GM21528 (cell line): ENCODE measurements around the gene PNPLA1.
"Not testable (repeated sequence)": the region's sequence is repeated elsewhere in the genome, so short reads cannot be mapped to it uniquely, and the experiment has no call there.

Experiments
- ATAC-seq: cut with Tn5 transposase; IDR thresholded peaks from one replicate; pipeline ENCODE4 v1.9.1; 2021; ENCODE audit warnings: mild to moderate bottlenecking, moderate library complexity; ENCODE audit not compliant: unreplicated experiment, low FRiP score

Gene PNPLA1

DNA sequence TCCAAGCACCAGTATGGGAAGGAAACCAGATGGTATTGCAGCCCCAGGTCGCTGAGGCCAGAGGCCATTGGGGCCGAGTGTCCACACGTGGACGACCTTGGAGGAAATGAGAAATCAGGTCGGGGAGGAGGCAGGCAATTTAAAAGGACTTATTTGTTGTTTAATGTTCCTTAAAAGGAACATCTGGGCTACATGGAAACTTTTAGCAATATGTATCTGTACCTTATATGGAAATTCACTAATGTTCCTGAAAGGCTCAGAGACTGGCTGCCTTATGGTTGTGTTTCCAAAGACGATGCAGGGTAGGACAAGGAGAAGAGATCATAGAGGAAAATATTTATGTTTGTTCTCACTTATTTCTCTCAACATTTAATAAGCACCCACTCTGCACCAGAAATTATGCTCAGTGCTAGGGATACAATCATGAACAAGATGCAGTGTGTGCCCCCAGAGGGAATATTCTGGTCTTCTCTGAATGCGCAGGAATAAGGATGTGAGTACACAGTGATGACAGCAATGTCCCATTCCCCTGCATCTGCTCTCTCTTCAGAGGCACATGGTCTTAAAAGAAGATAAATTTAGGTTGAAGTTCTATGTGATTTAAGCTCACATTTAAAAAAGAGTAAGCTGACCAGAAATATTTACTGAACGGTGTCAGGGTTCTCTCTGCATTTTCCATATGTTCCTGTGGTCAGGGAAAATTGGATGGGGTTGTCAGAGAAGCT lies 63.5 kb downstream of the PNPLA1 start:
- no peak for ATAC-seq

DNA sequence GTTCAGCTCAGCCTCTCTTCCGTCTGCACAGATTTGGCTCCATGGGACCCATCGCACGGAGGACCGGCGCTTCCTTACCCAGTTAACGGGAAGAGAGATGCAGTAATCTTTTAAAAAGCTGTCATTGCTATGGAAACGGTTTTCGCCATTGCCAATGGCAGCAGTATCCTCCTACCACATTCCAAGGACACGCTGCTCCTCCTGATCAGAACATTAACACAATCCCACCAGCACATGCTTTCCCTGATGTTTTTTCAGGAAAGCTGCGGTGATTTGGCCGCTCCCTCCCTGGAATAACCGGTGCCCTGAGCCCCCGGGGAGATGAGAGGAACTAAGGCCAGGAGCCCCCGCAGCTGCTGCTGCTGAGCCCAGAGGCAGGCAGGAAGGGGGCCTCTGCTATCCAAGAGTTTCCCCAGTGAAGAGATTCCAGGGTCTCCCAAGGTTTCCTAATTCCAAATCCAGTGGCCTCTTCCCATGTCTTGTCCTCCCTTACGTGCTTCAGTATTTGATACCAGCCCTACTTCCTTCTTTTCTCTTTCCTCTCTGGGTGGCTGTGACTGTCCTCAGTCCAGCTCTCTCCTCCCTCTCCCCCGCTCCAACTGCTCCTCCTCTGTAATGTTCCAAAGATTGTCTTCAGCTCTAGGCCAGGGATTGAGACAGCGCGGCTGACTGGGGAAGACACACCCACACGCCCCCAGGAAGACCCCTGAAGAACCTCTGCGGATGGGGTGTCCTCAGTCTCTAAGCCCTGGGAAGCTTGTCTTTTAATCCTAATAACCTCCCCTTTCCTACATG lies 64.3 kb downstream of the PNPLA1 start:
- ATAC-seq, result no peak

GRCh38 chr6:36334832-36335459 lies 65.1 kb downstream of the PNPLA1 start:
- no peak for ATAC-seq

DNA sequence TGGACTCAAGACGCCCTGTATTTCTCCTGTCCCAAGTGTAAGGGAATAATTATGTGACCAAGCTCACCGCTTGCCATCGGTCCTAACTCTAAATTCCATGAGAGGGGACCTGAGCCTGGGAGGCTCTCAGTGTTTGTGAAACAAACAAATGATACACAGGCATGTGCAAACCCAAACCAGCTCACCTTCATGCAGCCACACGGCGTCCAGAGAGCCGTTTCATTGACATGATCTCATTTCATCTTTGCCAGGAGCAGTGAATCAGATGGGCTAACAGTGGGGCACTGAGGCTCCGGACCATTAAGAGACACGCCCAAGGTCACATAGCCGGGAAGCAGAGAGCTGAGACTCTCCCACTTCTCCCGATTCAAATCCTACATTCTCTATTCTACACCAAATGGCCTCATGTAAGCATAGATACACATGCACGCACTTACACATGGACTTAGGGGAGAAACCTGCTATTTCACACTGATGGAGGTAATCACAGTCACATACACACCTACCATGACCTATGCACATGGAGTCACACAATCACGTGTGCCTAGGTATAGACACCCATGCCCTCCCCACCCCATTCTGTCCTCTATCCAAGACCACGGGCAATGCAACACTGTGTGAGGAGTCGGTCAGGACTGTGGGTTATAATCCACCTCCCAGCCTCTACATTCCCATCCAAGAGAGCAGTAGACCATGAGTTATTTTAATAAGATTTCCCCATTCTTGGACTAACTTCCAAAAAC lies 65.8 kb downstream of the PNPLA1 start:
- ATAC-seq, result no peak

DNA sequence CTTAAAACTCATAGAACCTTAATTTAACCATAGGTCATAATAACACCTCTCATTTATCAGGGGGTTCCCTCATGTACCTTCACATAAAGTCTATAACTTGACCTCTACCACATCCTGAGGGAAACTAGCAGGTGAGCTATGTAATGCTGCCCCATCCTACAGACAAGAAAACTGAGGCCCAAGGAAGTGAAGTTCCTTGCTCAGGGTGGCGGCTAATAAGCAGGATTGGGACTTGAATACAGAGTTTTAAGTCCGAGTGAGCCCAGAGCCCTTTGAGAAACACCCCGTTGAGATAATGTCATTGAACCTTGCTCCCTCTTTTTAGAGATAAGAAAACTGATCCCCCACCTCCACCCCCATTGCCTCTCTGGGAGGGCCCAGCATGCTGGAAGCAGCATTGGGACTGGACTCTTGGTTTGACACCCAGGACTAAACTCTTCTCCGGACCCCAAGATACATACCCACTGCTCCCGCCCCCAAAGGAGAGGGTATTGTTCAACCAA lies 66.4 kb downstream of the PNPLA1 start:
- ATAC-seq, result no peak

DNA sequence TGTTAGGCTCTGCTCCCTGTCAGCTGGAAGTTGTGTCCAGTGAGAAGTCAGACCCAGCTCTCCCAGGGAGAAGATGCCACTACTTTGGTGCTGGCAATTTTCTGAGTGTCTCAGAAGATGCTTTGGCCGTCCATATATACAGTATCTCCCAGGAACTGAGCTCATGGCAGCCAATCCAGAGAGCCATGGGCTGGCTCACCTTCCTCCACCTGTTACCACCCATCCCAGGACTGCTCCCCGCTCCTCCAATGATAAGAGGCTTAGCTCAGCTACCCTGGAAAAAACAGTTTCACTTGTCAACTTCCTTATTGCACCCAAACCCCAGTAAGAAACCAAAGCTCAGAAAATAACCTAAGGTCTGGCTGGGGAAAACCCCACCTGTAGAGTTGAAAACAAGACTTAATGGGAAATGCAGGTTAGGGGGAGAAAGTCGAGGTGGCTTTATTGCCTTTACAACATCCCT lies 67.0 kb downstream of the PNPLA1 start, which contains the start of gene BNIP5:
Gene BNIP5, minus strand, starts transcription at position 110 of the 463 bp plus-strand sequence. CDS start 6,198 bp downstream, outside the sequence.
- ATAC-seq, result no peak

- no peak for ATAC-seq
Measured at GRCh38 chr6:36337814-36338213, 68.0 kb downstream of the PNPLA1 start.

- not testable (repeated sequence) for ATAC-seq
Measured at GRCh38 chr6:36338223-36338622, 68.4 kb downstream of the PNPLA1 start.

GRCh38 chr6:36339146-36339545 lies 69.3 kb downstream of the PNPLA1 start:
- no peak for ATAC-seq

GRCh38 chr6:36340306-36340617 lies 70.4 kb downstream of the PNPLA1 start:
- no peak for ATAC-seq

DNA sequence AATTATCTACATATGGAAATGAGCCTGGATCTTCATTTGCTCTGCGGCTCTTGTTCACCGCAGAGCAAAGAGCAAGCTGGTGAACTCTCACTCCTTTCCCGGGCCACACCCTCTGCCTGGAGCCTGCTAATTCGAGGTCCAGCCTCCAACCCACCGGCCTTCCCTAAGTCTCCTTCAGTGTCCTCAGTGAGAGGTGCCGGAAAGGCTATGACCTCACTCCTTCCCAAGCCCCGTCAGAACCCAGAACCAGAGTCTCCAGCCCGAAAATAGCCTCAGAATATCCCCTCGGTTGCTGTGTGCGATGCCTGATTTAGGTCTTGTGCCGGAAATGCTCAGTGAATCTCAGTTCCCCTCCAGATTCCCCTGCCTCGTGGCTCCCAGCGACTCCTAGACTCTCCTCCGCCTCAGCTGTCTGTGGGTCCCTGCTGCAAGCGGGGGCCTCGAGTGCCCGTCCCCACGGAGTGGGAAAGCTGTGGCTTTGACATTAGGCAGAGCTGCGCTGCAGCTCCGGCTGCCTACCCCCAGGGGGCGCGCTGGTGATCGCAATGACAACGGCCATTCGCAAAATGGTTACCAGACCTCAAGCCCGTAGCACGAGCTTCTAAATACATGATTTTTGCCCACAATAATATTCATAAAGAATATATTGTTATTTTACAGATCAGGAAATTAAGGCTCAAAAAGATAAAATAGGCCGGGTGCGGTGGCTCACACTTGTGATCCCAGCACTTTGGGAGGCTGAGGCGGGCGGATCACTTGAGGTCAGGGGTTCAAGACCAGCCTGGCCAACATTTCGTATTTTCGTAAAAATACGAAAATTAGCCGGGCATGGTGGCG lies 71.0 kb downstream of the PNPLA1 start:
- no peak for ATAC-seq

GRCh38 chr6:36343109-36343680 lies 73.3 kb downstream of the PNPLA1 start:
- ATAC-seq, result no peak

DNA sequence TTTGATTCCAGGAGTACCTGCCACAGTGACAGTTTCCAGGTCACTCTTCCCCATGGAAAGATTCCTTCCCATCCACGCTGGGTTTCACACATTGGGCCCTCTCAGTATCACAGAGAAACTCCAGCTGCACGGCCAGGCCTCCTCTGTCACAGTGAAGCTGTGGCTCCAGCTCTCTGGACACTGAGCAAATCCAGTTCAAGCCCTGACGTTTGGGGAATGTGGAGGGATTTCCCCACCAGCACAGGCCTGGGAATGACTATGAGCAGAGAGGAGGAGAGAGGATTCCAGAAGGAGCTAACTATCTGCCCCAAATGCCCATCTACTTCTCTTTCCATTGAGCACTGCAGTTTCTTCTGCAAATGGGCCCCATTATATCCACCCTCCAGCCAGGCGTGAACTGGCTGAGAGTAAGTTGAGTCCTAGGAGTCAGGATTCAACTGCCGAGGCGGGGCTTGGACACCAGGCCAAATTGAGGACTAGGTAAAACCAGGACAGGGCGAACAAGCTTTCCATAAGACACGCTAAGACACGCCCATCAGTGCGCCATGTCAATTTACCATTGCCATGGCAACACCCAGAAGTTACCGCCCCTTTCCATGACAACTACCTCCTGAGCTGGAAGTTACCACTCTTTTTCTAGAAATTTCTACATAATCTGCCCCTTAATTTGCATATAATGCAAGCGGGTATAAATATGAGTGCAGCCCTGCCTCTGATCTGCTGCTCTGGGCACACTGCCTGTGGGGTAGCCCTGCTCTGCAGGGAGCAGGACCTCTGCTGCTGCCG lies 76.0 kb downstream of the PNPLA1 start:
- no peak for ATAC-seq

DNA sequence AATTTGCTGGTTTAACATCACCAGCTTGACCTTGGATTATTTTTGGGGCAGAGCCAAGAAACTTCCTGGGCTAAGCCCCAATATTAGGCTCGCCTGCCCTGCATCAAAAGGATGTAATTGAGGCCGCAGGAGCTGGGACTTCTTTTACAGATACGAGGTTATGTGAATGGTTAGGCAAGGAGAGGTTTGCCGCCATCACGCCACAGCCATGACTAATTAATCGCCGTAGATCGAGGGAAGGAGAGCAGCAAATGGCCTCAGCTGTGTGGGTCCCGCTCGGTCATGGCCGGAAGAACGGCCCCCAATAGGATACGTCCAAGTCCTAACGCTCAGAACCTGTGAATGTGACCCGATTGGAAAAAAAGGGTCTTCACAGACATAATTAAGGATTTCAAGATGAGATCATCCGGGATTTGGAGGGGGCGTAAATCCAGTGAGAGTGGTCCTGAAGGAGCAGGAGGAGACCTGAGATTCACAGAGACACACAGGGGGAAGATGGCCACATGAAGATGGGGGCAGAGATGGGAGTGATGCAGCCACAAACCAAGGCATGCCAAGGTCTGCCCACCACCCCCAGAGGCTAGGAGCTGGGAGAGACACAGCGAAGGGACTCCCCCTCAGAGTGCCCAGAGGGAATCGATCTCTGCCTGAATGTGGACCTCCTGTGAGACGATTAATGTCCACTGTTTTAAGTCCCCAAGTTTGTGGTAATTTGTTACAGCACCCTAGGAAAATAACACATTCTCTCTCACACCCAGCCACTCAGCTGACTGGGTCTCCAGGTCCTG lies 76.8 kb downstream of the PNPLA1 start:
- no peak for ATAC-seq

GRCh38 chr6:36347621-36348020 lies 77.8 kb downstream of the PNPLA1 start:
- no peak for ATAC-seq

- no peak for ATAC-seq
Measured at GRCh38 chr6:36349240-36349639, 79.4 kb downstream of the PNPLA1 start.

DNA sequence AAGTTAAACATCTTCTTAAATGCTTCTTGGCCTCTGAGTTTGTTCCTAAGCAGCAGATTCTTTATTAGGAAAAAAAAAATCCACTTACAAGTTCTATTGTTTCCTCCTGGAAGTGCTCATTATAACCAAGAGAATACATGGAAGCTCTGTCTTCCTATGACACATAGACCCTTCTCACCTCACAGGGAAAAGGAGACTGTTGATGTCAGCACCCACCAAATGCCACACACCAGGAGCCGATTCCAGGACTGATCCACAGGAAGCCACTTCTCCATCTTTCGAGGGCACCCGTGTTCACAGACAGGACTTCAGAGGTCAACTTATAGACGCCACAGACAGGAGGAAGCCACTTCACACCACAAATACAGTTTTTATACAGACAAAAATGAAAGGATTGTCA lies 80.2 kb downstream of the PNPLA1 start:
- ATAC-seq, result no peak
